NCI-H146 treated with DMSO at 0.1 percent for 48 hours (cell line): ENCODE results near the gene LCOR.
"Not testable (repeated sequence)": the region's sequence is repeated elsewhere in the genome, so short reads cannot be mapped to it uniquely, and the experiment has no call there.

Experiments
- DNase-seq: peaks from one replicate; lab custom pipeline; 2025; ENCODE audit not compliant: unreplicated experiment; lab: John Stamatoyannopoulos, UW

Gene LCOR

GRCh38 chr10:97028832-97029178 is 196.7 kb downstream of the LCOR start:
- DNase-seq, result no peak

GRCh38 chr10:97029271-97029670 is 197.2 kb downstream of the LCOR start:
- DNase-seq, result no peak

GRCh38 chr10:97030894-97031293 is 198.8 kb downstream of the LCOR start:
- DNase-seq, result no peak

GRCh38 chr10:97031459-97031858 is 199.4 kb downstream of the LCOR start:
- DNase-seq, result no peak

- DNase-seq, result no peak
These were observed 200.5 kb downstream of the LCOR start for GRCh38 chr10:97032624-97033023.

- not testable (repeated sequence) for DNase-seq
These were observed 201.7 kb downstream of the LCOR start for GRCh38 chr10:97033841-97034240.

- DNase-seq, result no peak
These were observed 202.2 kb downstream of the LCOR start for GRCh38 chr10:97034301-97034700.

- no peak for DNase-seq
These were observed 203.1 kb downstream of the LCOR start for GRCh38 chr10:97034958-97035769.

- peak; percentile 53 for DNase-seq
These were observed 205.6 kb downstream of the LCOR start for GRCh38 chr10:97037365-97038361.

- DNase-seq, result no peak
These were observed 206.6 kb downstream of the LCOR start for GRCh38 chr10:97038688-97039087.

- no peak for DNase-seq
These were observed 207.6 kb downstream of the LCOR start for GRCh38 chr10:97039538-97040247.

- DNase-seq, result no peak
These were observed 208.1 kb downstream of the LCOR start for GRCh38 chr10:97040248-97040584.

- no peak for DNase-seq
These were observed 208.6 kb downstream of the LCOR start for GRCh38 chr10:97040706-97041105.

GRCh38 chr10:97042081-97042480 is 210.0 kb downstream of the LCOR start:
- no peak for DNase-seq

GRCh38 chr10:97042716-97043562 is 210.8 kb downstream of the LCOR start:
- no peak for DNase-seq

GRCh38 chr10:97043563-97043855 is 211.4 kb downstream of the LCOR start:
- no peak for DNase-seq
